HG03354 (cell line): ENCODE measurements around the gene HSF4.

Experiments used
- ATAC-seq: cut with Tn5 transposase; IDR thresholded peaks from one replicate; pipeline ENCODE4 v1.9.1; 2021; ENCODE audit warnings: mild to moderate bottlenecking; ENCODE audit not compliant: unreplicated experiment, poor library complexity, severe bottlenecking

HSF4 gene

GRCh38 chr16:67149276-67150046 is 15.1 kb upstream of the HSF4 start:
- ATAC-seq: no peak

DNA sequence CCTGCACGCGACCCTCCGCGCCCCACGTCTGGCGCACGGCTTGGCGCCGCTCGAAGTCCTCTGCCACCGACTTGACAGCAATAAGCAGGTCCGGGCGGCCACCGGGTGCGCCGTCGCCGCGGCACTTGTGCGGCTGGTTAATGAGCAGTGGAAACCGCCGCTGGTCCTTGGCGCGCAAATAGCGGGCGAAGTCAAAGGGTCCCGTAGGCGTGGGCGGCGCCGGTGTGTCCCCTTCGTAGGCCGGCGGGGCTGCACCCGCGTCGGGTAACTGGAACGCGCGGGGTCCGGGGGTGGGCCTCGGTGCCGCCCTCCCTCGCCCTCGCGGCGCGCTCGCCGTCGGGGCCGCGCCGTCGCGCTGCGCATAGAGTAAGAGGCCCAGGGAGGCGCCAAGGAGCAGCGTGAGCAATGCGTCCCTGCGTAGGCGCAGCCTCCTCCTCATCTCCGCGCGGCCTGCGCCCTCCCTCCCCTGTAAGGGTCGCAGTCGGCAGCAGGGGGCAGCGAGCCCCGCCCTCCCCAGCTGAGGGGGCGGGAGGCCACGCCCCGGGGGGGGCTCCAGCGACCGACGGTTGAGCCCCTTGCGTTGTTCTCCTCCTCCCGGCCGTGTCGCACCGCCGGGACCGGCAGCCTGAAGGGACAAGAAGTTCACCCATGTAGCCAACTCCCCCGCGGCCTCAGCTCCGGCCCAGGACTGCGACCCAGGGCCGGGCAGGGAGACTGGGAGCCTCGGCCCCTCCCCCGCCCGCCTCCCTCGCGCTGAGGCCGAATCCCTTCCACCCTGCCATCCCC is 14.3 kb upstream of the HSF4 start:
- peak; percentile 40 for ATAC-seq

GRCh38 chr16:67150833-67151396 is 13.6 kb upstream of the HSF4 start, which contains the start of gene B3GNT9:
B3GNT9 (minus strand) TSS chr16:67150998; CDS start chr16:67150485, 513 bp downstream.
- ATAC-seq: peak; percentile 62

DNA sequence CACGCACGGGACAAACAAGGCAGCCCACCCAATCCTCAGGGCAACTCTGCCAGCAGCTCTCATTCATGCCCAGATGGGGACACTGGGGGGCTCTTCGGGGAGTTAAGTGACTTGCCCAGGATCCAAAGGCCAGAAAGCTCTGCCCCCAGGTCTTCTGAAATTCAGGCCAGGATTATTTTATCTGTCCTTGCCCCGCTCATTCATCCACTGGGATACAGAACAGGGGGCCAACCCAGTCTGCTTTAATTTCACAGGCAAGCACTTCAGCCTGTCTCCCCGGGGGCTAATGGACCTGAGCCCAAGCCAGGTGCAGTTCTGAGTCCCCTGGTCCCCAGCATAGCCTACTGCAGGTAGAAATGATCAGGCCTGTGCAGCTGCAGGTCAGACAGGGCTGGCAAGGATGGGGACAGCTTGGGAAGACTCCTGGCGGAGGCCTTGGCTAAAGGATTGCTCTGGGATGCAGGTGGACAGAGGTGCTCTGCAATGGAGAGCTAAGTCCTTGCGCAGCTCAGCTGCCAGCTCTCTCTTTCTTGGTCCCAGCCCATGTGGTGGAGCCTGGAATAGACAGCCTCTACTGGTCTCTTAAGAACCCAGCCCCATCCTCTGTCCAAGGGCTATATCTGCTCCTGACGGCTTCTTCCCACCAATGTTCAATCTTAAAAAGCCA is 13.0 kb upstream of the HSF4 start:
- ATAC-seq: no peak

DNA sequence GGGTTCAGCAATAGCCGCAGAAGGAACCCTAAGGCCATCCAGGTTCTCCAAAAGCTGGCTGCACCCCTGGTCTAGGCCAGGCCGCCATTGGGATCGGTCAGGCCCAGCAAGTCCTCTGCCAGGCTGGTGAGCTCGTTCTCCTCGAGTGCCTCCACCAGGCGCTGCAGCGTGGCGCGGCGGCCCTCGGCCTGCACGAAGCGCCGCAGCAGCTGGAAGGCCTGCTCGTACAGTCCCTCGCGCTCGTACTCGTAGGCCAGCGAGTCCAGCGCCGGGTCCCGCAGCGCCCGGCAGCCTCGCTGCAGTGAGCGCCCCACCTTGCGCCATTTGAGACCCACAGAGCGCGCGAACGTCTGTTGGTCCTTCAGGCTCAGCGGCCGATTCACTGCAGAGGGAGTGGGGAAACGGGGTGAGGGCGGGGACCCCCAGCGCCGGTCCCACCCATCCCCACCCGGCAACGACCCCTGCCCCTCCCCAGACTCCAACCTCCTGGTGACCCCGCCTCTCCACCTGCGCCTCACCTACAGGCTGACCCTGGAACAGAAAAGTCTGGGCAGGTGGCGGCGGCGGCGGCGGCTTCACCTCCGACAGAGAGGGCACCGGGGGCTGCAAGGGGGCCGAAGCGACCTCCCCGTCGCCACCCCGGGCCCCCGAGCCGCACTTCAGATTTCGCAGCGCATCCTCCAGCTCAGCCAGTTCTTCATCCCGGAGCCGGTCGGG is 9.8 kb upstream of the HSF4 start:
- no peak for ATAC-seq

- no peak for ATAC-seq
These were observed 9.0 kb upstream of the HSF4 start for GRCh38 chr16:67155295-67156142.

DNA sequence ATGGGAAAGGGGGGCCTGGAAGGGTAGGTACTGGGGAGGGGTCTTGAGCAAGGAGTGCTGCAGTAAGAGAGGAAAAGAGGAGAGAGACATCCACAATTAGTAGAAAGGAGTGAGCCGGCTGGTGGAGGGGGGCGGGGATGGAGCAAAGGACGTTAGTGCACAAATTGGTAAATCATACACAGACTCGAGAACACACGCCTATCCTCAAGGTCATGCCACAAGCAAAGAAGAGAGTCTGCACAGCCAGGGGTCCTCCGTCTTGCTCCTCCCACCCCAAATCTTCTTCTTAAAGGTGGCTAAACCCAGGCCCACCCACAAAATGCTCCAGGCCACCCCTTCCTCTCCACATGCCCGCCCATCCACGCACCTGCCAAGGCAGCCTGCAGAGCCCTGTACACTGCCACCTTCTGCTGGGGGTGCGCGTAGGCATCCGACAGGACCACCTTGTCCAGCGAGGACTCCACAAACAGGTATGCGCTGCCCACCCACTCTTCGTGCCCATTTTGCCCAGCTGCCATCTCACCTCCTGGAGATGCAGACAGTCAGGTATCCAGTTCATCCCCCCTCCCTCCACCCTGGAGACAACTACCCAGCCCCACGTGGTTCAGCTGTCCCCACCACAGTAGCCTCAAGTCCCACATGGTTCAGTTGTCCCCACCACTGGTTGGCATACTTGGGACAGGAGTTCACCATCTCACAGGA is 8.3 kb upstream of the HSF4 start:
- ATAC-seq: no peak

GRCh38 chr16:67157106-67157748 is 7.3 kb upstream of the HSF4 start:
- ATAC-seq: no peak

DNA sequence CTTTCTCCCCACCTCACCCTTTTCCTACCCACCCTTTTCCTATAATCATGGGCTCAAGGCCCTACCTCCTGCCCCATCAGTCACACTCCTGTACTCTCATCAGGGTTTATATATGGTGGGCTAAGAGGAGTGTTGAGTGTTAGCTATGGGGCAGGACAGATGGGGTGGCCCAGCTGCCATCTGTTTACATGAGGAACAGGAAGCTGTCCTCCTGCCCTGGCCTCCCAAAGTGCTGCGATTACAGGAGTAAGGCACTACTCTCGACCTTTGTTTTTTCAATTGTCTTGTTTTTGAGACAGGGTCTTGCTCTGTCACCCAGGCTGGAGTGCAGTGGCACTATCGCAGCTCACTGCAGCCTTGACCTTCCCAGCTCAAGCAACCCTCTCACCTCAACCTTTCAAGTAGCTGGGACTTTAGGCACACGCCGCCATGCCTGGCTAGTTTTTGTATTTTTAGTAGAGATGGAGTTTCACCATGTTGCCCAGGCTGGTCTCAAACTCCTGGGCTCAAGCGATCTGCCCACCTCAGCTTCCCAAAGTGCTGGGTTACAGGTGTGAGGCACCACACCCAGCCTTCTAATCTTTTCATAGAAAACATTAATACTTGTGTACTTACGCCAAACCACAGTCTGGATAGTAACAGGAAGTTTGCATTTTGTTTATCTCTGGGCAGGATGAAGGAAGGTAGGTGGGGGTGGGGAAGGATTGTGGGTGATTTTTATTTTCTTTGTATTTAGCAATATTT is 6.5 kb upstream of the HSF4 start:
- no peak for ATAC-seq

- ATAC-seq: peak; percentile 41
These were observed 5.6 kb upstream of the HSF4 start for GRCh38 chr16:67158637-67159600.

- ATAC-seq: no peak
These were observed 2.9 kb upstream of the HSF4 start for GRCh38 chr16:67161595-67162058.

GRCh38 chr16:67162506-67163163 is 1.9 kb upstream of the HSF4 start:
- ATAC-seq: no peak

GRCh38 chr16:67163164-67163998 is 1.2 kb upstream of the HSF4 start:
- ATAC-seq: no peak

- no peak for ATAC-seq
These were observed 466 bp upstream of the HSF4 start for GRCh38 chr16:67163999-67164558.
